GM12875 (cell line): ENCODE data around the gene DNASE1L1.

Experiments
- H3K4me3 ChIP-seq: one replicate; pipeline ENCODE4 v1.5.1; 2011; ENCODE audit warnings: low read depth, low read length, control low read depth
- TF ChIP-seq, protein P1 (sequence below): IDR thresholded peaks from 2 replicates; pipeline ENCODE4 v1.5.1; 2011; ENCODE audit warnings: low read depth, mild to moderate bottlenecking, control low read depth, inconsistent platforms, low read length, moderate library complexity, borderline replicate concordance; ENCODE audit not compliant: insufficient read depth

Gene DNASE1L1

DNA sequence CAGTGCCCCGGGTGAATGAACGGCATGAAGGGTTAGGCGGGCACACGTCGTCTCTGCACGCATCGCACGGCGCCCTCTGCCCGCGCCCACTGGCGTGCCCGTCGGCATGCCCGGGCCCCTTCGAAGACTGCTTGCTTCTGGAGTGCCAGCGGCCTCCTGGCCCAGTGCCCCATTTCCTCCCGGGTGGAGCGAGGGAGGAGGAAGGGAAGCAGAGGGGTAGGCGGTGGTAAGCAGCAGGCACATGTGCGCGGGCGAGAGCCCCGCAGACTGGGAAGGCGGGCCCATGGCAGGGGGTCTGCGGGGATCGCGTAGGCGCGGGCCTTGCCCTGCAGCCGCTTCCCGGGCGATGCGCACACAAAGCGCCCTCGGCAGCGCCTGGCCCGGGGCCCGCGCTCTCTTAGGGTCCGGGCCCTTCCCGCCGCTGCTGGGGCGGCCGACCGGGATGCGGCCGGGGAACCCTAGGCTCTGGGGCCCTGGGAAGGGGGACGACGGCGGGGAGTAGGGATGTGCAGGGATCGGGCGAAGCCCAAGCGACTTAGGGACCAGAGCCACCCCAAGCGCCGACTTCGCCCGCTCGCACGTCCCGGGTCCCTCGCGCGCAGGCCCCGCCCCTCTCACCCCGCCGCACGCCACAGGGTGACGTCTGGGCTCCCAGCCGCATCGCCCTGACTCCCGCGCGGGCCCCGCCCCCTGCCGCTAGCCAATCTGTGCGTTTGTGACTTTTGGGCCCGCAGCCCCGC lies 30.8 kb downstream of the DNASE1L1 start:
- peak overlapping the region; percentile 51 for H3K4me3 ChIP-seq
- TF ChIP-seq, protein P1, sequence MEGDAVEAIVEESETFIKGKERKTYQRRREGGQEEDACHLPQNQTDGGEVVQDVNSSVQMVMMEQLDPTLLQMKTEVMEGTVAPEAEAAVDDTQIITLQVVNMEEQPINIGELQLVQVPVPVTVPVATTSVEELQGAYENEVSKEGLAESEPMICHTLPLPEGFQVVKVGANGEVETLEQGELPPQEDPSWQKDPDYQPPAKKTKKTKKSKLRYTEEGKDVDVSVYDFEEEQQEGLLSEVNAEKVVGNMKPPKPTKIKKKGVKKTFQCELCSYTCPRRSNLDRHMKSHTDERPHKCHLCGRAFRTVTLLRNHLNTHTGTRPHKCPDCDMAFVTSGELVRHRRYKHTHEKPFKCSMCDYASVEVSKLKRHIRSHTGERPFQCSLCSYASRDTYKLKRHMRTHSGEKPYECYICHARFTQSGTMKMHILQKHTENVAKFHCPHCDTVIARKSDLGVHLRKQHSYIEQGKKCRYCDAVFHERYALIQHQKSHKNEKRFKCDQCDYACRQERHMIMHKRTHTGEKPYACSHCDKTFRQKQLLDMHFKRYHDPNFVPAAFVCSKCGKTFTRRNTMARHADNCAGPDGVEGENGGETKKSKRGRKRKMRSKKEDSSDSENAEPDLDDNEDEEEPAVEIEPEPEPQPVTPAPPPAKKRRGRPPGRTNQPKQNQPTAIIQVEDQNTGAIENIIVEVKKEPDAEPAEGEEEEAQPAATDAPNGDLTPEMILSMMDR = no peak

DNA sequence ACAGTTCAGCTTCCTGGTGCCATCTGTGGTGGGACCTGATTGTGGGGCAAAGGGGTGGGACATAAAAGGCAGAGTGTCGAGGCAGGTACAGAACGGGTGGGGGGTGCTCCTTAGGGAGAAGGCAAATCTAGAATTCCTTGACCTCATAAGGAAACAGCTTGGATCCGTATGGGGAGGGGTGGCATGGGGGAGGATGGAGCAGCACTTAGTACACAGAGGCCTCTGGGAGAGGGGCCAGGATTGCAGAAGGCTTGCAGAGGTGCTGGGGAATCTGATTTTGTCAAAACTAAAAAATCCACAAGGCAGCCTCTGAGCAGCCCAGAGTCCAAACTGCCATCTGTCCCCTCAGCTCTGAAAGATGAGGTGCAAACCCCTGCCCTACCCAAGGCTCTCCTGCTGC lies 32.3 kb downstream of the DNASE1L1 start:
- TF ChIP-seq, protein P1 = no peak

DNA sequence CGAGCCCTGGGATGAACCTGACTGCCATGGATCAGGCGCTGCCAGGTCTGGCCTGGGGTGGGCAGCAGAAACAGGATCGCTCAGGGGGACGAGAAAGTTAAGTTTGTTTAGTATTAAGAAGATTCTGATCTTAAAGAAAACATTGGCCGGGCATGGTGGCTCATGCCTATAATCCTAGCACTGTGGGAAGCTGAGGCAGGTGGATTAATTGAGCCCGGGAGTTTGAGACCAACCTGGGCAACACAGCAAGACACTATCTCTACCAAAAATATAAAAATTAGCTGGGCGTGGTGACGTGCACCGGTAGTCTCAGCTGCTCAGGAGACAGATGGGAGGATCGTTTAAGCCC lies 33.9 kb downstream of the DNASE1L1 start:
- H3K4me3 ChIP-seq = no peak overlapping the region

More for the DNA sequence above, 32.3 kb downstream of the DNASE1L1 start:
- H3K4me3 ChIP-seq = no peak overlapping the region

DNA sequence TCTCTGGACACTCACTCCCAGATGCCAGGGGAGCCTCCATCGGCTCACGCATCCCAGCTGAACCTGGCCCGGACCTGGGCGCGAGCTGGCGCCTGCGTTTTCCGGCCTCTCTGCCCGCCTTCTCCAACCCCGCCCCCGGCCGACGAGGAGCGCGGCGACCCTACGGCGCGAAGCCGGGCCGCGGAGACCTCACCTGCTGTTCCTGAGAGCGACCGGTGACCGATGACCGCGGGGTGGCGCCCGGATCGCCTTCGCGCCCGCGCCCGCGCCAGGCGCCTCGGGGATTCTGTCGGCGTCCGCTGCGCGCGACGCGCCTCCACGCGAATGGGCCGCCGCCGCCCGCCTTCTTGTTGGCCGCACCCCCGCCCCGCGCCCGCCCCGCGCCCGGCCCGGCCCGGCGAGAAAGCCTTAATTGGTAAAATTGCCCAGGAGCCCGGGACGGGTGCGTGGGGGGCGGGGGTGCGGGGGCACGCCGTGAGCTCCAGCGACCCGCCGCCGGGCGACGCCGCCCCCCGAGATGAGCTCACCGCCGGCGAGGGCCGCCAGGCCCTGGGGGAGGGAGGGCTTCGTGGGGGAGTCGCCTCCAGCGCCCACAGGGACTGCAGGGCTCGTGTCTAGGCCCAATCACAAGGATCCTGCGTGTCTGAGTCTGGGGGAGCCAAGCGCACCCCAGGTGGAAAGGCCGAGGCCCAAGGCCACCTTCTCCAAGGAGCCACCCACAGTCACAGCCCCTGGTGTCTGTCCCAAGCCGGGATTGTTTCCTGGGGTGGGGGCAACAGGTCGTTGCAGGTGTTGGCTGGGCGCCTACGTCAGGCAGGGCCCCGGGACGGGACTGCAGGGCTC lies 34.5 kb downstream of the DNASE1L1 start, which contains the start of gene FLNA:
TSS of gene FLNA (minus strand) at position 322 of the 843 bp plus-strand sequence. CDS start 3,389 bp downstream, outside the sequence.
- TF ChIP-seq, protein P1 = no peak
- H3K4me3 ChIP-seq = peak within 1 kb of the TSS; percentile 39

More for the DNA sequence above, 33.9 kb downstream of the DNASE1L1 start:
- TF ChIP-seq, protein P1 = no peak

DNA sequence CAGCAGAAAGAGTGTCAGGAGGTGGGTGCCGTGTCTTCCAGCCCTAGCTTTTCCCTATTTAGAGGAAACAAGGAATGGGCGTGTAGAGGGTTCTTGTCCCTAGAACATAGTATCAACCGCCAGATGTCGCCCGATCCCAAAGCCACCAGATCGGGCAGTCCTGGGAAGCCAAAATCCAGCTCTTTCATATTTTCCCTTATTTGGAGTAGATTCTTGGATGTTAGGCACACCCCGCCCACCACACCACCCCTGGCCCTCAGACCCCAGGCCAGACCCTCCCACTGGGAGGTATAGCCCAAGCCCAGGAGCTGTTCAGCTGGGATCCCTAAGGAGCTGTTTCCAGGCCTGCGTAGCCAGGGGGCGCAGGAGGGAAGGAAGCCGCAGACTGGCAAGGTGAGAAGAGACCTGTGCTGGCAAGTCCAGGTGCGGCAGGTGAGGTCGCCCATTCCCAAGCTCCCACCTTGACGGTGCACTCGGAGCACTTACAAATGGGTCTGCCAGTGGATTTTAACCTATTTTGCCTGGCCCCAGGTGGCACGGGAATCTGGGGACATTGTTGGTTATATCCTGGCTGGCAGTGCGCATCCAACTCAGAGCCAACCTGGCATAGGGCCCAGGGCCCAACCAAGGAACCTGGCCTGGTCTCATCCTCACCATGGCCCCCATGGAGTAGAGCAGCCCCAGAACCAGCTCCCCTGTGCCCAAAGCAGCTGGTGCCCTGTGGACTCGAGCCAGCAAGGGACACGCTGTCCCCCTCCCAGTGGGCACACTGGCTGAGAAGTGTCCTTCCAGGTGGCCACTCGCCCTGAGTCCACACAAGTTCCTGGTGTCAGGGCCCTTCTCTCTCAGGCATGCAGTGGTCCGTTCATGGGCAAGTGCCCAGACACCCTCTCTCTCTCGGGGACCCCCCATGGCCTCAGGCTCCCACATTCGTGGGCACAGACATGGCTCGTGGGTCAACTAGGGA lies 35.4 kb downstream of the DNASE1L1 start:
- TF ChIP-seq, protein P1 = peak; percentile 49; the same call in 1 of the 2 replicates
- peak overlapping the region; percentile 39 for H3K4me3 ChIP-seq

DNA sequence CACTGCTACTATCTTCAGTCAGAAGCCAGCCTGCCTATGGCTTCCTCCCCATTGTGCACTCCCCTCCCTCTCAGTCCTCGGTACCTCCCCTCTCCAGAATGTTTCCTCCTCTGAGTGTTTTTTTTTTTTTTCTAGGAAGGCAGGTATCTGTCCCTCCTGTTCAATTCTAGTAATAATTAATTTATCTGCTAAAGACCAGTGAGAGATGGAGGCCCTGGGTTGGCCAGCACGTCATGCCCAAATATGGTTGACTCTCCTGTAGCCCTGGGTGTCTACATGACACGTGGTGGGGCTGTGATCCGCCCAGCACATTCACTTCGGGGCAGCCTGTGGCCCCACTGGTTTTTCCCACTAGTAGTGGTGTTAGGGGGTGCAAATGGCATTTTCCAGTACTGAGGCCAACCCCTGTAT lies 36.4 kb downstream of the DNASE1L1 start:
- TF ChIP-seq, protein P1 = no peak
- no peak overlapping the region for H3K4me3 ChIP-seq
